Measurements from ENCODE around the gene LRRK1.
A peak's percentile ranks its signal among the peaks of the same experiment; 100 is the strongest.

Gene LRRK1

GRCh38 chr15:101012326-101013200 is 93.4 kb downstream of the LRRK1 start:
- no peak for DNase-seq

- no peak for DNase-seq
Observed at GRCh38 chr15:101013201-101013550, 94.0 kb downstream of the LRRK1 start.

- no peak for DNase-seq
Observed at GRCh38 chr15:101013769-101014675, 94.9 kb downstream of the LRRK1 start.

- DNase-seq = peak; percentile 80 to 84
Observed at GRCh38 chr15:101014921-101015841, 96.0 kb downstream of the LRRK1 start.

- DNase-seq = no peak
Observed at GRCh38 chr15:101016581-101016980, 97.4 kb downstream of the LRRK1 start.

- DNase-seq = no peak
Observed at GRCh38 chr15:101017093-101017754, 98.1 kb downstream of the LRRK1 start.

- no peak for DNase-seq
Observed at GRCh38 chr15:101018016-101018415, 98.9 kb downstream of the LRRK1 start.

GRCh38 chr15:101018450-101018849 is 99.3 kb downstream of the LRRK1 start:
- DNase-seq = no peak

GRCh38 chr15:101019366-101019896 is 100.3 kb downstream of the LRRK1 start:
- DNase-seq = no peak

GRCh38 chr15:101020451-101020850 is 101.3 kb downstream of the LRRK1 start:
- DNase-seq = no peak

- DNase-seq = no peak
Observed at GRCh38 chr15:101020945-101021344, 101.8 kb downstream of the LRRK1 start.

GRCh38 chr15:101022306-101022705 is 103.1 kb downstream of the LRRK1 start:
- DNase-seq = no peak

- no peak for DNase-seq
Observed at GRCh38 chr15:101022876-101023275, 103.7 kb downstream of the LRRK1 start.

- no peak for DNase-seq
Observed at GRCh38 chr15:101023501-101024072, 104.4 kb downstream of the LRRK1 start.

GRCh38 chr15:101024073-101024695 is 105.0 kb downstream of the LRRK1 start:
- DNase-seq = no peak

GRCh38 chr15:101024706-101025500 is 105.7 kb downstream of the LRRK1 start:
- DNase-seq = peak in 1 of 2 experiments; percentile 2

- DNase-seq = no peak
Observed at GRCh38 chr15:101025501-101025885, 106.3 kb downstream of the LRRK1 start.

GRCh38 chr15:101025896-101026631 is 106.9 kb downstream of the LRRK1 start:
- DNase-seq = no peak

GRCh38 chr15:101026656-101027272 is 107.6 kb downstream of the LRRK1 start:
- no peak for DNase-seq
